ENCODE measurements around the gene WFIKKN2. TPM values are rescaled to one million over a fixed set of nuclear protein-coding genes. Genes with fewer than 3 reads are reported as not detected.

Gene WFIKKN2
- total RNA-seq, 2 experiments from 2014 or later, result not detected

GRCh38 chr17:50818921-50819657 lies 16.3 kb upstream of the WFIKKN2 start:
- Histone ChIP-seq H2AFZ (ENCODE audit: low read length) (no peak overlapping the region), H3K79me2 (ENCODE audit: insufficient read depth, low read depth, low read length) (no peaks in the 10 kb centered on the region), H3K4me2 (ENCODE audit: low read length) (no peak overlapping the region), H3K9me2 (ENCODE audit: insufficient read depth, low read length) (no peaks in the 10 kb centered on the region), H3K27ac (ENCODE audit: low read depth, low read length, poor library complexity, severe bottlenecking) (no peak overlapping the region), H3K36me3 (ENCODE audit: insufficient read depth, low read length) (no peaks in the 10 kb centered on the region), H3K4me3 (ENCODE audit: low read depth, low read length, poor library complexity, severe bottlenecking) (no peak overlapping the region), H3K9me3 (ENCODE audit: low read length) (no peaks in the 10 kb centered on the region), H4K20me1 (ENCODE audit: insufficient read depth, low read length) (no peaks in the 10 kb centered on the region), H3K4me1 (ENCODE audit: insufficient read depth, low read length, poor library complexity, severe bottlenecking) (no peaks in the 10 kb centered on the region)
- TF ChIP-seq CTCF (conservative IDR thresholded peaks at IDR 0.05; ENCODE audit: low read length) (no peak), EZH2phosphoT487 (IDR thresholded peaks at IDR 0.05; ENCODE audit: borderline replicate concordance, low read depth, low read length) (no peak)
- ChIA-PET POLR2A (interaction anchor here (1.2 kb wide), 1 partner anchor 56 kb away, joined by 4 read pairs; no protein-coding TSS in a partner anchor), CTCF (ENCODE audit: unreplicated experiment) (interaction anchor here (0.5 kb wide), 1 partner anchor 34 kb away, joined by 3 read pairs; no protein-coding TSS in a partner anchor)
- no TSS peak for BruUV-seq (replicated peaks)
- no peak for DNase-seq (ENCODE audit: low spot score)
- intact Hi-C loops (cut with micrococcal nuclease; ENCODE audit: unreplicated experiment), result no loop called here

GRCh38 chr17:50820651-50821050 lies 14.7 kb upstream of the WFIKKN2 start:
- H4K20me1 ChIP-seq (ENCODE audit: insufficient read depth, low read length), result no peaks in the 10 kb centered on the region
- POLR2A ChIA-PET, result no interaction called here
- no peaks in the 10 kb centered on the region for H3K9me2 ChIP-seq (ENCODE audit: insufficient read depth, low read length)
- H3K4me3 ChIP-seq (ENCODE audit: low read depth, low read length, poor library complexity, severe bottlenecking), result no peak overlapping the region
- H3K27ac ChIP-seq (ENCODE audit: low read depth, low read length, poor library complexity, severe bottlenecking), result no peak overlapping the region
- no peaks in the 10 kb centered on the region for H3K36me3 ChIP-seq (ENCODE audit: insufficient read depth, low read length)
- H2AFZ ChIP-seq (ENCODE audit: low read length), result no peak overlapping the region
- no peak for DNase-seq (ENCODE audit: low spot score)
- no peaks in the 10 kb centered on the region for H3K79me2 ChIP-seq (ENCODE audit: insufficient read depth, low read depth, low read length)
- no peaks in the 10 kb centered on the region for H3K9me3 ChIP-seq (ENCODE audit: low read length)
- TF ChIP-seq EZH2phosphoT487 (IDR thresholded peaks at IDR 0.05; ENCODE audit: borderline replicate concordance, low read depth, low read length) (no peak), CTCF (conservative IDR thresholded peaks at IDR 0.05; ENCODE audit: low read length) (no peak)
- no peak overlapping the region for H3K4me2 ChIP-seq (ENCODE audit: low read length)
- intact Hi-C loops (cut with micrococcal nuclease; ENCODE audit: unreplicated experiment), result loop anchor here (5.0 kb wide), 1 partner anchor 38 kb away; no protein-coding TSS in a partner anchor
- H3K4me1 ChIP-seq (ENCODE audit: insufficient read depth, low read length, poor library complexity, severe bottlenecking), result no peaks in the 10 kb centered on the region
- no TSS peak for BruUV-seq (replicated peaks)
- CTCF ChIA-PET (ENCODE audit: unreplicated experiment), result no interaction called here

- intact Hi-C loops (cut with micrococcal nuclease; ENCODE audit: unreplicated experiment), result loop anchor here (5.0 kb wide), 1 partner anchor 40 kb away; no protein-coding TSS in a partner anchor
- CTCF ChIA-PET (ENCODE audit: unreplicated experiment), result no interaction called here
These were observed 12.8 kb upstream of the WFIKKN2 start for GRCh38 chr17:50822550-50822949.

More at GRCh38 chr17:50822550-50822949, 12.8 kb upstream of the WFIKKN2 start:
- no peaks in the 10 kb centered on the region for H3K4me1 ChIP-seq (ENCODE audit: insufficient read depth, low read length, poor library complexity, severe bottlenecking)
- H3K4me3 ChIP-seq (ENCODE audit: low read depth, low read length, poor library complexity, severe bottlenecking), result no peak overlapping the region
- H3K9me3 ChIP-seq (ENCODE audit: low read length), result no peaks in the 10 kb centered on the region
- no TSS peak for BruUV-seq (replicated peaks)
- H2AFZ ChIP-seq (ENCODE audit: low read length), result no peak overlapping the region
- H3K36me3 ChIP-seq (ENCODE audit: insufficient read depth, low read length), result no peaks in the 10 kb centered on the region
- no peak for DNase-seq (ENCODE audit: low spot score)
- H3K4me2 ChIP-seq (ENCODE audit: low read length), result no peak overlapping the region
- POLR2A ChIA-PET, result no interaction called here
- no peaks in the 10 kb centered on the region for H4K20me1 ChIP-seq (ENCODE audit: insufficient read depth, low read length)
- H3K27ac ChIP-seq (ENCODE audit: low read depth, low read length, poor library complexity, severe bottlenecking), result no peak overlapping the region
- H3K9me2 ChIP-seq (ENCODE audit: insufficient read depth, low read length), result no peaks in the 10 kb centered on the region
- H3K79me2 ChIP-seq (ENCODE audit: insufficient read depth, low read depth, low read length), result no peaks in the 10 kb centered on the region
- TF ChIP-seq EZH2phosphoT487 (IDR thresholded peaks at IDR 0.05; ENCODE audit: borderline replicate concordance, low read depth, low read length) (no peak), CTCF (conservative IDR thresholded peaks at IDR 0.05; ENCODE audit: low read length) (no peak)

All from OCI-LY7 (cell line).